ENCODE data around the gene CDR2L.

- TF ChIP-seq SP1 (IDR thresholded peaks at IDR 0.05) (no peak), HDGF (IDR thresholded peaks at IDR 0.05; ENCODE audit: borderline replicate concordance) (no peak), TARDBP (IDR thresholded peaks at IDR 0.05) (no peak), BHLHE40 (IDR thresholded peaks at IDR 0.05; ENCODE audit: borderline replicate concordance) (no peak), NFRKB (IDR thresholded peaks at IDR 0.05) (no peak), FOXM1 (IDR thresholded peaks at IDR 0.05; ENCODE audit: borderline replicate concordance) (no peak), L3MBTL2 (conservative IDR thresholded peaks at IDR 0.05) (no peak)
Measured at GRCh38 chr17:74952431-74953133, 34.9 kb upstream of the CDR2L start.
